MG63 (cell line): ENCODE data around the gene ABL1. TPM values are rescaled to one million over a fixed set of nuclear protein-coding genes. Genes with fewer than 3 reads are reported as not detected.

ENCODE experiments used
- DNase-seq: peaks from one replicate; pipeline ENCODE4 v3.0.0-alpha.2; 2020
- H3K27me3 ChIP-seq: fragments of 250-450 bp; sonication (Bioruptor Pico); 2 replicates; pipeline ENCODE4 v1.5.1; 2020; ENCODE audit warnings: mild to moderate bottlenecking, moderate library complexity
- H3K36me3 ChIP-seq: fragments of 250-450 bp; sonication (Bioruptor Pico); 2 replicates; pipeline ENCODE4 v1.5.1; 2020; ENCODE audit warnings: mild to moderate bottlenecking, moderate library complexity
- H3K4me3 ChIP-seq: fragments of 250-450 bp; sonication (Bioruptor Pico); 2 replicates; pipeline ENCODE4 v1.5.1; 2020; ENCODE audit warnings: mild to moderate bottlenecking, moderate library complexity
- H3K9me3 ChIP-seq: fragments of 250-450 bp; sonication (Bioruptor Pico); 2 replicates; pipeline ENCODE4 v1.5.1; 2020; ENCODE audit warnings: mild to moderate bottlenecking, moderate library complexity
- total RNA-seq: library from RNA; depleted of rRNA; stranded (reverse); fragments of >200 nt; shearing (Covaris generic); gene quantifications from 2 replicates; pipeline ENCODE4 v1.2.3, GENCODE V29; 2014; ENCODE audit warnings: low replicate concordance

Gene ABL1
- total RNA-seq, 1 experiment from 2014 or later: 24.7 TPM

DNA sequence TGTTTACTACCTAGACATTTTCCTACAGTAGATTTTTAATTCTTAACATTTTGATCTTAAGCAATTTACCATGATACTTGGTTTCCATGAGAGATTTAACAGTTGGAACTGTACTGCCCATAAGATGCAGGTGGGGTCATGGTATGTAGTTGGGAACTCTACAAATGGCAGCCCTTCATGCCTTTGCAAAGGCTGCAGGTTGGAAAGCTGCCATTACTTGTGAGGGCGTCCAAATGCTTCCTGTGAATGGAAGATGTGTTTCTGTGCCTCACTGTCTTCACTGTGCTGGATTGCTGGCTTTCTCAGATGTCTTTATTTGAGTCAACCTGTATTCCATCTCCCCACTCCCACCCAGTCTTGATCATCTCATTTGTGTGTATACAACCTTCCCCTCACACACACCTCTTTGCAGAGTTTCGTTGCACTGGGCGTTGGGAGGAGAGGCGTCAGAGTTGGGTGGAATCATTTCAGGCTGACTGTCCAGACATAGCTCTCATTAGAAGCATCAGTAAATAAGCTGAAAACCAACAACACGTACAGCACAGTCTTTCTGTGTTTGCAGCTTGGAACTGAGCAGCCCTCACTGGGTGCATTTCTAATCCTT lies 14.8 kb upstream of the ABL1 start:
- Histone ChIP-seq H3K9me3 (no peaks in the 10 kb centered on the region; the same call in 1 of the 2 replicates), H3K36me3 (no peaks in the 10 kb centered on the region), H3K27me3 (no peaks in the 10 kb centered on the region), H3K4me3 (no peak overlapping the region)
- no peak for DNase-seq

DNA sequence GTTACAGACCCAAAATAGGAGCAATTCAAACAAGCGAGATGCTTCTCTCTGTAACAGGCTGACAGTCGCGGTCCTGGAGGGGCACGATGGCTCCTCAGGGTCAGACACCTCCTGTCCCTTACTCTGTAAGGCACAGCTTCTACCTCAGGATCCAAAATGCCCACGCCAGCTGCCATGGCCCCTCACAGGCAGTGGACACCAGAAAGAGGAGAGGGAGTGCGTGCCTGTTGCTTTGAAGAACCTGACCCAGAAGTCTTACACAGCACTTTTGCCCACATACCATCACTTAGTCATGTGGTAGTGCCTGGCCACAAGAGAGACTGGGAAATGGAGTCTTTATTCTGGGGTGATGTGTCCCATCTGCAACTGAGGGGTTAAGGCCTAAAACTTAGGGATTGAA lies 11.6 kb upstream of the ABL1 start:
- no peaks in the 10 kb centered on the region for H3K36me3 ChIP-seq
- 0 out of 2 replicates have a peak, but pooled peaks cover 9% of the 10 kb centered on the region for H3K9me3 ChIP-seq
- no peak for DNase-seq
- no peak overlapping the region for H3K4me3 ChIP-seq
- H3K27me3 ChIP-seq: no peaks in the 10 kb centered on the region

DNA sequence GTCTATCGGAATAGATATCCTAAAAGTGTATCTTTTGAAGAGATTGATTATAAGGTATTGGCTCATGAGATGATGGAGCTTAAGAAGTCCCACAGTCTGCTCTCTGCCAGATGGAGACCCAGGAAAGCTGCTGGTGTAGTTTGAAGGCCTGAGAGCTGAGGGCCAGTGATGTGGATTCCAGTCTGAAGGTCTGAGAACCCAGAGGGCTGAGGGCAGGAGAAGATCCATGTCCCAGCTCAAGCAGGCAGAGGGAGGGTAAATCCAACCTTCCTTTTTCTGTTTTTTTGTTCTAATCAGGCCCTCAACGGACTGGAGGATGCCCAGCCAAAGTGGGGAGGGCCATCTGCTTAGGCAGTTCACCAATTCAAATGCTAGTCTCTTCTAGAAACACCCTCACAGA lies 11.0 kb upstream of the ABL1 start:
- 0 out of 2 replicates have a peak, but pooled peaks cover 13% of the 10 kb centered on the region for H3K9me3 ChIP-seq
- no peak for DNase-seq
- H3K36me3 ChIP-seq: no peaks in the 10 kb centered on the region
- H3K4me3 ChIP-seq: no peak overlapping the region
- H3K27me3 ChIP-seq: no peaks in the 10 kb centered on the region

DNA sequence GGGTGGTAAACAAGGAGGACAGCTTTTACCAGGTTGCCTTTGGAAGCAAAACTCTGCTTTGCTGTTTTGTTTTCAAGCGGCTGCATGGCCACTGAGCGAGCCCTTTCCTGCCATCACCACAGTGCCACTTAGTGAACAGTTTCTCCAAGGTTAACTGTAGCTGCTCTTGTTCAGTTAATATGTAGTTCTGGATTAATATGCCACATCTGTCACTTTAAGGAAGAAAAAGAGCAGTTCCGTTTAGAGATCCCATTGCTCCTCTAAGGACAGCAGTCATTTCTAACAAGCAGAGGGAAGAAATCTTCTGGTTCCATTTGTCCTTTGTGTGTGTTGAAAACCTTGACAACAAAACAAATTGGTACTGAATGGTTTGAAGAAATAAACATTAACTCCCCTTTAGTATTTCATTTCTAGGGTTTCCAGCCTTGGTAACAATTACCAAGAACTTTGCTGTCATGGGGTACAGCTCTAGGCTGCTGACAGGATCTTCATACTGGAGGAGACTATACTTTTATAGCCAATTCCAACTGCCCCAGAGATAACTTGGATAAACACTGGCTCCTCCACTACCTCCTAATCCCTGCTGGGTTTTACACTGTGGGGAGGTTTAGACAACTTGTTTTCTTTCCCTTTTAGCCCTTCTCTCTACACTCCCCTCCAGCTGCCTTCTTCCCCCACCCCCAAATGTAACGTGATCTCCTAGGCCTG lies 10.3 kb upstream of the ABL1 start:
- Histone ChIP-seq H3K9me3 (0 out of 2 replicates have a peak, but pooled peaks cover 14% of the 10 kb centered on the region), H3K4me3 (no peak overlapping the region)
- DNase-seq: peak; percentile 64

DNA sequence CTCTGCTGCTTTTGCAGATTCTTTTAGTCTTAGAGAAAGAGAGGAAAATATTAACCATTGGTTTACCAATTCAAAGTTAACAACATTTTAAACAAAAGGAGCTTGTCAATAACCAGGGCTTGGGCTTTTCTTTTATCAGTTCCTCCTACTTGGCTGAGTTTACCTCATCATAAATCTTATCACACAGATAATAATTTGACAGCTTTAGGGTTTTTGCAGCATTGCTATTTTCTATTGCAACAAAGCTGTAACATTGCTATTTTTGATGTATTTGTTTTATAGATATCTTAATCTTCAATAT lies 9.8 kb upstream of the ABL1 start:
- no peak for DNase-seq
- Histone ChIP-seq H3K27me3 (no peaks in the 10 kb centered on the region), H3K36me3 (no peaks in the 10 kb centered on the region), H3K9me3 (0 out of 2 replicates have a peak, but pooled peaks cover 14% of the 10 kb centered on the region), H3K4me3 (no peak overlapping the region)

More for the DNA sequence above, 10.3 kb upstream of the ABL1 start:
- Histone ChIP-seq H3K36me3 (no peaks in the 10 kb centered on the region), H3K27me3 (no peaks in the 10 kb centered on the region)

DNA sequence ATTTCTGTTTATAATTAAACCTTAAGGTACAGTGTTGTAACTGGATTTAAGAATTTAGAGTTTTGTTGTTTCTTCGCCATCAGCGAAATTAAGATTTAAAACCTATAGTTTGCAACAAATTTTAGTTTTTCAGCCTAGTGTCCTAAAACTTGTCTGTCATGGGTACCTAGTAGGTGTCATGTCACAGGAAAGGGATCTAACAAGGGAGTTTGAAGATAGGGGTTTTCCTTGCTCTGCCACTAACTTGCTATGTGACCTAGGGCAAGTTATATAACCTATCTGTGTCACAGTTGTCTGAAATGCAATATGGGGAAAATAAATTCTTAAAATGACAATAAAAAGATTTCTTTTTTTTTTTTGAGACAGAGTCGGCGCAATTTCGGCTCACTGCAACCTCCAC lies 9.2 kb upstream of the ABL1 start:
- Histone ChIP-seq H3K27me3 (no peaks in the 10 kb centered on the region), H3K36me3 (no peaks in the 10 kb centered on the region), H3K4me3 (no peak overlapping the region), H3K9me3 (0 out of 2 replicates have a peak, but pooled peaks cover 14% of the 10 kb centered on the region)
- no peak for DNase-seq

DNA sequence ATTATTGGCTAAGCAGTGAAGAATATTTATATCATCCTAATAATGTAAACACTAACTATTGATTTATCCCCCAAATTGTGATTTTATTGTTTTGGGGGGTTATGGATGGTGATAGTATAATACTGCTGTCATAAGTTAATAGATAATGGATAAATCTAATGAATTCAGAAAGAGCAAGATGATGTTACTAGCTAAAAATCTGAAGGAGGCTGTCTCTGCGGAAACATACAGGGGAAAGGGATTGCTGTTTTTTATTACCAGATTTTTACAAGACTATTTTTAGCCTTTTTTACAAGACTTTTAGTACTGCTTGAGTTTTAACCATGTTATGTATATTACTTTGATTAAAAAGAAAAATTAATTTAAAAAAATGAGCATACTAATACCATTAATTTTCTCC lies 5.3 kb upstream of the ABL1 start:
- Histone ChIP-seq H3K9me3 (0 out of 2 replicates have a peak, but pooled peaks cover 14% of the 10 kb centered on the region), H3K36me3 (no peaks in the 10 kb centered on the region), H3K4me3 (no peak overlapping the region), H3K27me3 (no peaks in the 10 kb centered on the region)
- no peak for DNase-seq

DNA sequence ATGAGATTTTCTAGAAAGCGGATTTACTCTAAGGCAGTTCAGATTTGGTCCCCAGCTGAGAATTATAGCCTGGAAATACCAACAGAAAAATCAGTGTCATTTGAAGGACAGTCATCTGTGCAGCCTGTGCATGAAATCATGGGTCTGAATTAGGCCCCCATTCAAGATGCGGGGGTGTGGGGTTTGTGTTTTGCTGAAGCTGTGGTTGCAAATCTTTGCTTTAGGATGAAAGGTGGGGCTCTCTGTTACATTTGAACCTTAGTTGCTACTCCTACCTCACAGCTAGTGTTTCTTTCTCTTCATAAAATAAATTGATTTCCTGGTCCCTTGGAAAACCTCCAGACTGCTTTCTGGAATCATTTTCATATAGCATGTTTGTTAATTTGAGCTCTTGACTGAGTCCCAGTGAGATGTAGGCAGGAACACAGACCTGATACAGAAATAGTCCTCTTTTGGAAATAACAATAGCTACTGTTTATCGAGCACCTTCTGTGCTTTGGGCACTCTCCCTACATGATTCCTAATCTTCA lies 4.8 kb upstream of the ABL1 start:
- Histone ChIP-seq H3K4me3 (no peak overlapping the region), H3K27me3 (no peaks in the 10 kb centered on the region)
- DNase-seq: no peak

DNA sequence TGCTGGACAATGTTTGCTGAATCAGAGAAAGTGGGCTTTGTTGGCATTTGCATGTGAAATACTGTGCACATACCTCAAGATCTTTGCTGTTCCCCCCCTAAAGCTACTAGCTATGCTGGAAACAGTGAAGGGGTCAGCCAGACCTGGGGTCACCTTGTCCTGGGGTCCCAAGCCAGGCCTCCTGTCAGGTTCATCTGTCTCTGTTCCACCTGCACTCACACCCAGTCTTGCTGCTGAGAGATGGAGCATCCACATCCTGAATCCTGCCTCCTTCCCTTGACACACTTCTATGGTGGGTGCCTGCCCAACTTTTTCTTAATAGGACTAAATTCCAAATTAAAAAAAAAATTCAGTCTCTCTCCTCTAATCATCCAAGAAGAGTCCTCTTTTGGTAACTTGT lies 4.0 kb upstream of the ABL1 start:
- H3K36me3 ChIP-seq: peaks cover under 1% of the 10 kb centered on the region
- no peaks in the 10 kb centered on the region for H3K27me3 ChIP-seq
- 0 out of 2 replicates have a peak, but pooled peaks cover 14% of the 10 kb centered on the region for H3K9me3 ChIP-seq
- no peak overlapping the region for H3K4me3 ChIP-seq
- no peak for DNase-seq

More for the DNA sequence above, 4.8 kb upstream of the ABL1 start:
- no peaks in the 10 kb centered on the region for H3K36me3 ChIP-seq
- 0 out of 2 replicates have a peak, but pooled peaks cover 14% of the 10 kb centered on the region for H3K9me3 ChIP-seq

DNA sequence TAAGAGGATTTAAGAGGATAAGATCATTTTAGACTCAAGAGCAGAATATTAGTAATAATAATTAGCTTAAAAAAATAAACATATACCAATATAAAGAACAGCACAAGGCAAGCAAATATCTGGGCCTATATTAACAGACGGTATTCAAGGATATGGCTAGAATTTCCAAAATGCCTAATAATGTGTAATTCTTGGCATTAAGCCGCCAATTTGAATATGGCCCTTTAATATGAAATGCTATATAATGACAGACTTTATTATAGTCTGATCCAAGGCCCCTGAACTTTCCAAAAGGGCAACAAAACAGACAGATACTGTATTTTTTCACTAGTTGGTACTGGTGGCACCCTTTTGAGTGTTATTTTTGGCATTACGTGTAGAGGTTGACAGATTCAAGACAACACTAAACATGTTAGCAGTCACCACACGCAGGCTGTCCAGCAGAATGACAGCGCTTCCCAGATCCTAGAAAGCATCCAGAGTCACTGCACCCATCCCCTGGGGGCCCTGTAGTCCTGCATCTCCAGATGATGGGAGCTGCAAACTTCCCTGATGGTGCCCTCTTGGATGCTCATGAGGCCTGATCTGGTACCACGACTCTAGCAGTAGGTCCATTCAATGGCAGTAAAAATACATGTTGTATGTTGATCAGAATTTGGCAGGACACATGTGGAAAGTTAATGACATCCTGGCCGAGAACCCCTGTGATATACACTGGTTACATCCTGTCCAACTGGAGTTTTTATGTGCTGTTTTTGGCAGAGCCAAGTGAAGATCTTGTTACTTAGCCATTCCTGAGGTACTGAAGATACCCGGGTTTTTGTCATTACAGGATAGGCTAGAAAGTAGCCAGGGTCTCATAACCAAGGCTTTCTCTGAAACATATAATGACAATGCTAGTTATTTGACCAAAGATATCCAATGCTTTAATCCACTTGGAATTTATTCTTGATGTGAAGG lies 1.7 kb upstream of the ABL1 start:
- 0 out of 2 replicates have a peak, but pooled peaks cover 6% of the 10 kb centered on the region for H3K9me3 ChIP-seq
- H3K4me3 ChIP-seq: no peak overlapping the region
- peak; percentile 54 for DNase-seq
- no peaks in the 10 kb centered on the region for H3K27me3 ChIP-seq
- H3K36me3 ChIP-seq: peaks cover 12% of the 10 kb centered on the region

DNA sequence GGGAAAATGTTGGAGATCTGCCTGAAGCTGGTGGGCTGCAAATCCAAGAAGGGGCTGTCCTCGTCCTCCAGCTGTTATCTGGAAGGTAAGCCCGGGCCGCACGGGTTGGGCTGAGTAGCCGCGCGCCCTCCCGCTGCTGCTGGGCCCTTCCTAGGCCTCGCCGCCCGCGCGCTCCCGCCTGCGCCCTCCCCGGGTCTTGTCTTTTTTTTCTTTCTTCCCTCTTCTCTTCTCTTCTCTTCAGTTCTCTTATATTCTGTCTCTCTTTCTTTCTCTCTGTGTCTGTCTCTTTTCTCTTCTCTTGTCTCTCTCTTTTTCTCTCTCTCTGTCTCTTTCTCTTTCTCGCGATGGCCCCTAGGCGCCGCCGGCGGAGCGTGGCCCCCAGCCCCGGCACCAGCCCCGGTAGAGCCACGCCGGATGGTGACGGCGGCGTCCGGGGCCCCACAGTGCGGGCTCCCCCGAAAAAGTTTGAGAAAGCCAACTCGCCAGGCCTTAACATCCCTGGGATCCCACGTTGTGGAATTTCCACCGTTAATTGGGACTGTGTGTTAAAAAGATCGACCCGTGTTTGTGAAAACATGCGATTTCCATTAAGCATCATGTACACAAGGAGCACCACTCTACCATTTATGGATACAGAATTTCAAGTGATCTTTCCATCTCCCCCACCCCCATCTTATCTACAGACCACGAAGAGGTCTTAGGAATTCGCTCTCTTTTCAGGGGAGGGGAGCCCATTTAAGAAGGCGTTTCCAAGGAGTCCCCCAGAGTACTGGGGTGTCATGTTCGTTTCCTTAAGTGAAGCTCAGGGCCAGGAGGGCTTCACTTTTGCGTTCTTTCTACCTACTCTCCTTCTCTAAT lies 616 bp downstream of the ABL1 start:
- H3K27me3 ChIP-seq: no peaks in the 10 kb centered on the region
- peak overlapping the region; percentile 75 for H3K4me3 ChIP-seq
- peaks cover 25% of the 10 kb centered on the region for H3K36me3 ChIP-seq
- no peaks in the 10 kb centered on the region for H3K9me3 ChIP-seq
- peak; percentile 31 for DNase-seq

DNA sequence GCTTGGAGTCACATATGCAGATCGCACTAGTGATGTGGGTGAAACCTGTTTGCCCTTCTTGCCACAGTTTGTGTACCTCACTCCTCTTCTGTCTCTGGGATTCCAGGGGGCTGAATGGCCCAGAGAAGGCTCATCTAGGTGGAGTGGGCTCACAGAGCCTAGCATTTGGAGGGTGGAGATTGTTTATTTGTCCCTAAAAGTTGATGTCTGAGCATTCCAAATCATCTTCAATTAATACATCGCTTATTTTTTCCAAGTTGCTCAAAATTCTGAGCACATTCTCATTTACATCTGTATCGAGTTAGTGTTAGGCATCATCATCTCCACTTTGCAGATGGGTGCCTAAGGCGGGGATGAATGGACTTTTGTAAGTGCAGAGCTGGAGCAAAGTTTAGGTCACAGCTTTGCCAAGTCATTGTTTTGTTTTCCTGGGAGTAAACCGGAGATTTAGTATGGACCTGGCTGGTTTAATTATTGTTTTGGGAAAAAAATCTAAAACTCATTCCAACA lies 2.0 kb downstream of the ABL1 start:
- no peaks in the 10 kb centered on the region for H3K9me3 ChIP-seq
- no peak for DNase-seq

DNA sequence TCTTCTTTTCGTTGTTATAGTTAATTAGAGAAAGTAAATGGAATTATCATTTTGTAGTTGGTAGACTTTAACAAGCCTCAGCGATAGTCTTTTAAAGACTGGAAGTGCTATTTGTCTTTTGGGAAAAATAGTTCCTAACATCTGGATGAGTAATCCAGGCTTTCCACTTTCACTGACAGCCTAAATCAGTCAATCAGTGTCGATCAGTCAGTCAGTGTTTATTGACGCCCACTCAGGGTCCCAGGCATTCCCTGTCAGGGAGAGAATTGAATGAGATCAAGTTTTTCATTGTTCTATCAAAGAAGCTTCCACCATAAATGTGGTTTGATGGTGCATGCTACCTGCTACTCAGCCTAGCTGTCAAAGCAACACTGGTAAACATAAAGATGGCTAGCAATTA lies 2.6 kb downstream of the ABL1 start:
- DNase-seq: peak; percentile 17
- H3K9me3 ChIP-seq: no peaks in the 10 kb centered on the region
- peaks cover 28% of the 10 kb centered on the region for H3K36me3 ChIP-seq
- no peaks in the 10 kb centered on the region for H3K27me3 ChIP-seq
- H3K4me3 ChIP-seq: peak overlapping the region; percentile 75

More for the DNA sequence above, 2.0 kb downstream of the ABL1 start:
- peak overlapping the region; percentile 75 for H3K4me3 ChIP-seq
- H3K36me3 ChIP-seq: peaks cover 28% of the 10 kb centered on the region
- H3K27me3 ChIP-seq: no peaks in the 10 kb centered on the region

DNA sequence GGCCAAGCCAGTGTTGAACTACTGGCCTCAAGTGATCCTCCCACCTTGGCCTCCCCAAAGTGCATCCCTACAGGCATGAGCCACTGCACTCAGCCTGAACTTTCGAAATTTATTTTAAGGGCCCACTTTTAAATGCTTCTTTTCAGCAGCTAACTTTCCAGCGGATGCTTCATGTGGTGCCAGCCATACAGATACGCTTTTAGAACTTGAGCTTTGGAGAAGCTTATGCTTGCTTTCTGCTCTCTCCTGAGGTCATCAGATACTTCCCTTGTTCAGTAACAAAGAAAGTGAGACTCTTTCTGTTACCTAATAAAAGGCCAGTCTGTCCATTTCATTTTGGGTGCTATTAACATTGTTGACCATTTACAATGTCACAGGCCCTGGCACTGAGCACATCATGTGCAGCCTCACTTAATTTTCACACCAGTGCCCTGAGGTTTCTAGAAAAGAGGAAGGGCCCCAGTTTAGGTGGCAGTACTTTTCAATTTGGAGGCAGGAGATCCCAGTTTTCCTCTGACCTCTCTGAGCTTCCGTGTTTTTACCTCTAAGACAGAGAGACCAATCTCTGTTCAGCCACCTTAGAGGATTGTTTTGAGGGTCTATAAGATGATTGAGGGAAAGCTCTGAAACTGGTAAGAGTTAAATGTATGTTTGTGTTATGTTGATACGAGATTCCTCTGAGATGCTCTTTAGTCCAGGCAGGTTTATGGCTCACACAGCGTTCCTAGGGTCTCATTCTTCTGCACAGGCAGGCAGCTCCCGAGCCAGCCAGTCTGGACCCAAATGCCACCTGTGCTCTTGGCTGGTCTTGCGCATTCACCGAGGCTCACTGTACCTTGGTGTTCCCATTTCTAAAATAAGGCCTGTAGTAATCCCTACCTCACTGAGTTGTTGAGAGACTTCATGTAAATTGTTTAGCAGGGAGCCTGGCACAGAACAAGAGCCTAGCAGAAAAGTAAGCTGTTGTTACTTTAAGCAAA lies 4.4 kb downstream of the ABL1 start:
- H3K36me3 ChIP-seq: peaks cover 28% of the 10 kb centered on the region
- no peak for DNase-seq
- no peak overlapping the region for H3K4me3 ChIP-seq
- H3K9me3 ChIP-seq: no peaks in the 10 kb centered on the region
- no peaks in the 10 kb centered on the region for H3K27me3 ChIP-seq

DNA sequence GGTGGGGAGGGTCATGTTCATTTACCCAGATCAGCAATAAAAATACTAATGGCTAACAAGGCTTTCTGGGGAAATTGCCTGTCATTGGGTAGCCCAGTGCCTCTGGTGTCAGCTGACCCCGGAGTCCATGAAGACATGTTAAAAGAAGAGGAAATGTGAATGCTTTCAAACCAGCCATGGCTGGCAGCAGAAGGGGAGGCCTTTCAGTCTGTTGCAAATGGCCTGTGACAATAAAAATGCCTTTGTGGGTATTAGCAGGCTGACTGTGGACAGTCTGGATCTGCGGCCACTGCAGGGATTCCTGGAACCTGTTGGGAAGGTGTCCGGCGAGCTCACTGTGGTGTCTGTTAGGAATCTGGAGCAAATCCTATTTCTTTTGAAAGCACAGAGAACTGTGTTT lies 7.5 kb downstream of the ABL1 start:
- no peaks in the 10 kb centered on the region for H3K27me3 ChIP-seq
- H3K9me3 ChIP-seq: no peaks in the 10 kb centered on the region
- DNase-seq: no peak
- H3K36me3 ChIP-seq: peaks cover 22% of the 10 kb centered on the region
- H3K4me3 ChIP-seq: no peak overlapping the region
